Lower lobe of right lung (tissue), 2 donors: ENCODE measurements around the gene P2RX2. TPM values are rescaled to one million over a fixed set of nuclear protein-coding genes. Genes with fewer than 3 reads are reported as not detected.

ENCODE experiments used
- ATAC-seq, 2 donors: fragments of 200-7000 bp; cut with Tn5 transposase; one replicate each; pipeline ENCODE4 v1.9.1; 2020 to 2022; ENCODE audit warnings: mild to moderate bottlenecking in 2 of 2, moderate library complexity in 2 of 2
- DNase-seq: peaks from one replicate; pipeline ENCODE4 v3.0.0-alpha.2; 2020
- H3K27ac ChIP-seq: fragments of 200-600 bp; one replicate; pipeline ENCODE4 v1.8.0; 2022
- H3K27me3 ChIP-seq: fragments of 200-600 bp; one replicate; pipeline ENCODE4 v1.8.0; 2022; ENCODE audit warnings: low read depth
- H3K36me3 ChIP-seq: fragments of 200-600 bp; one replicate; pipeline ENCODE4 v1.8.0; 2022; ENCODE audit warnings: mild to moderate bottlenecking
- H3K4me1 ChIP-seq: fragments of 200-600 bp; one replicate; pipeline ENCODE4 v1.8.0; 2022
- H3K4me3 ChIP-seq: fragments of 200-600 bp; one replicate; pipeline ENCODE4 v1.8.0; 2022; ENCODE audit warnings: mild to moderate bottlenecking
- H3K9me3 ChIP-seq: fragments of 200-600 bp; one replicate; pipeline ENCODE4 v1.8.0; 2022
- intact Hi-C: fragments of 100-400 bp; cut with DNase I; formaldehyde crosslinking; loops from one replicate; pipeline ENCODE4 v1.11.0; 2022
- total RNA-seq: library from RNA; stranded (reverse); fragmentation: NEBNext Ultra II Directional; extraction: Animal tissue kit (Norgen Biotek cat#: 25700); gene quantifications from one replicate; pipeline ENCODE4 v1.2.1, GENCODE V29; 2021
- TF ChIP-seq, protein P1 (sequence below): fragments of 200-600 bp; IDR thresholded peaks from one replicate; pipeline ENCODE4 v1.8.0; 2022; ENCODE audit warnings: antibody characterized with exemption, mild to moderate bottlenecking
- donor health status: DM: no; HTN: yes; CAD: no; lungs with severe emphysema.

P2RX2 gene
- total RNA-seq, 1 donor from 2014 or later = 0.56 TPM

- no peaks in the 10 kb centered on the region for H3K4me1 ChIP-seq
- no peak for DNase-seq
- H3K27me3 ChIP-seq = no peaks in the 10 kb centered on the region
- no peak for ATAC-seq
- H3K9me3 ChIP-seq = no peaks in the 10 kb centered on the region
- H3K36me3 ChIP-seq = peaks cover 95% of the 10 kb centered on the region
- no peak overlapping the region for H3K27ac ChIP-seq
- H3K4me3 ChIP-seq = no peak overlapping the region
- intact Hi-C loops = no loop called here
- TF ChIP-seq, protein P1, sequence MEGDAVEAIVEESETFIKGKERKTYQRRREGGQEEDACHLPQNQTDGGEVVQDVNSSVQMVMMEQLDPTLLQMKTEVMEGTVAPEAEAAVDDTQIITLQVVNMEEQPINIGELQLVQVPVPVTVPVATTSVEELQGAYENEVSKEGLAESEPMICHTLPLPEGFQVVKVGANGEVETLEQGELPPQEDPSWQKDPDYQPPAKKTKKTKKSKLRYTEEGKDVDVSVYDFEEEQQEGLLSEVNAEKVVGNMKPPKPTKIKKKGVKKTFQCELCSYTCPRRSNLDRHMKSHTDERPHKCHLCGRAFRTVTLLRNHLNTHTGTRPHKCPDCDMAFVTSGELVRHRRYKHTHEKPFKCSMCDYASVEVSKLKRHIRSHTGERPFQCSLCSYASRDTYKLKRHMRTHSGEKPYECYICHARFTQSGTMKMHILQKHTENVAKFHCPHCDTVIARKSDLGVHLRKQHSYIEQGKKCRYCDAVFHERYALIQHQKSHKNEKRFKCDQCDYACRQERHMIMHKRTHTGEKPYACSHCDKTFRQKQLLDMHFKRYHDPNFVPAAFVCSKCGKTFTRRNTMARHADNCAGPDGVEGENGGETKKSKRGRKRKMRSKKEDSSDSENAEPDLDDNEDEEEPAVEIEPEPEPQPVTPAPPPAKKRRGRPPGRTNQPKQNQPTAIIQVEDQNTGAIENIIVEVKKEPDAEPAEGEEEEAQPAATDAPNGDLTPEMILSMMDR = no peak
These were observed 42.4 kb downstream of the P2RX2 start for GRCh38 chr12:132660996-132661395.

DNA sequence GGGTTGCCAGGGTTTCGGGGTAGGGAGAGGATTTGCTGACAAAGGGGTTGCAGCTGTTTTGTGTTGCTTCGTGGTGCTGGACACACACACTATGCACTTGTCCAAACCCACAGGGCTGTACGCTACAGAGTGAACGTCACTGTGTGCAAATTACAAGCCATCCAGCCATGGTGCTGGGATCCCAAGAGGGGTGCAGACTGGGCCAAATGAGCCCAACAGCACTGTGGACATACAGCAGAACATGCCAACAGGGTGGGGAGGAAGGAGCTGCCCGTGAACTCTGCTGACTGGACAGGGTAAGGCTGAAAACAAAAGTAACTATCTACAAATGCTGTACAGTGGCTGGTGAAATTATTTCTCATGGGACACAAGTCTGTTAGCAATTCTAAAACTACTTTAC lies 43.4 kb downstream of the P2RX2 start:
- Histone ChIP-seq H3K27ac (no peak overlapping the region), H3K27me3 (no peaks in the 10 kb centered on the region), H3K9me3 (no peaks in the 10 kb centered on the region), H3K4me3 (no peak overlapping the region), H3K36me3 (peaks cover 95% of the 10 kb centered on the region), H3K4me1 (no peaks in the 10 kb centered on the region)
- intact Hi-C loops = no loop called here
- TF ChIP-seq, protein P1 = no peak
- ATAC-seq (no peak), DNase-seq (no peak)

GRCh38 chr12:132662901-132663755 lies 44.6 kb downstream of the P2RX2 start:
- DNase-seq (no peak), ATAC-seq (no peak)
- H3K4me1 ChIP-seq = no peaks in the 10 kb centered on the region
- H3K36me3 ChIP-seq = peaks cover 95% of the 10 kb centered on the region
- no peak overlapping the region for H3K27ac ChIP-seq
- TF ChIP-seq, protein P1 = no peak
- no peaks in the 10 kb centered on the region for H3K9me3 ChIP-seq
- intact Hi-C loops = no loop called here
- no peaks in the 10 kb centered on the region for H3K27me3 ChIP-seq
- H3K4me3 ChIP-seq = no peak overlapping the region

- no peak overlapping the region for H3K27ac ChIP-seq
- TF ChIP-seq, protein P1 = no peak
- intact Hi-C loops = no loop called here
- no peak for DNase-seq
- H3K4me3 ChIP-seq = no peak overlapping the region
- ATAC-seq = no peak
- H3K27me3 ChIP-seq = no peaks in the 10 kb centered on the region
- H3K9me3 ChIP-seq = no peaks in the 10 kb centered on the region
- H3K36me3 ChIP-seq = peaks cover 95% of the 10 kb centered on the region
- no peaks in the 10 kb centered on the region for H3K4me1 ChIP-seq
These were observed 45.9 kb downstream of the P2RX2 start for GRCh38 chr12:132664206-132665148.

DNA sequence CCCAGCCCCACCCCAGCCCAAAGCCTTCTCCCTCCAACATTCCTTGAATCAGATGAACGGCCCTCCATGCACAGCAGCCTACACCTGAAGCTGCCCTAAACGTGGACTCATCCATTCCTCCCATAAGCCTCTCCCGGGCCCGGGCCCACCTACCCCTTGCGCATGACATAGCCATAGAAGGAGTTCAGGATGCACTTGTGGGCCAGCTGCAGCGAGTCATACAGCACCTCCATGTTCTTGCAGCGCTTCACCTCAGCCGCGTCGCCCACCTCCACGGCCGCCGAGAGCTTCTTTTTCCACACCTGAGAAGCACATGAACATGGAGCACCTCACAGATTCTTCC lies 46.5 kb downstream of the P2RX2 start:
- DNase-seq = no peak

More for the DNA sequence above, 46.5 kb downstream of the P2RX2 start:
- H3K4me1 ChIP-seq = no peaks in the 10 kb centered on the region
- H3K9me3 ChIP-seq = no peaks in the 10 kb centered on the region
- intact Hi-C loops = no loop called here
- H3K36me3 ChIP-seq = peaks cover 95% of the 10 kb centered on the region
- TF ChIP-seq, protein P1 = no peak
- H3K27ac ChIP-seq = no peak overlapping the region
- no peak overlapping the region for H3K4me3 ChIP-seq
- no peaks in the 10 kb centered on the region for H3K27me3 ChIP-seq
- no peak for ATAC-seq
